NOMO-1 treated with DMSO at 0.1 percent for 48 hours (cell line): ENCODE data around the gene MTMR11.
"Not testable (repeated sequence)": the region's sequence is repeated elsewhere in the genome, so short reads cannot be mapped to it uniquely, and the experiment has no call there.

Source experiments
- DNase-seq: peaks from one replicate; lab custom pipeline; 2025; ENCODE audit not compliant: unreplicated experiment; lab: John Stamatoyannopoulos, UW

MTMR11 gene, protein sequence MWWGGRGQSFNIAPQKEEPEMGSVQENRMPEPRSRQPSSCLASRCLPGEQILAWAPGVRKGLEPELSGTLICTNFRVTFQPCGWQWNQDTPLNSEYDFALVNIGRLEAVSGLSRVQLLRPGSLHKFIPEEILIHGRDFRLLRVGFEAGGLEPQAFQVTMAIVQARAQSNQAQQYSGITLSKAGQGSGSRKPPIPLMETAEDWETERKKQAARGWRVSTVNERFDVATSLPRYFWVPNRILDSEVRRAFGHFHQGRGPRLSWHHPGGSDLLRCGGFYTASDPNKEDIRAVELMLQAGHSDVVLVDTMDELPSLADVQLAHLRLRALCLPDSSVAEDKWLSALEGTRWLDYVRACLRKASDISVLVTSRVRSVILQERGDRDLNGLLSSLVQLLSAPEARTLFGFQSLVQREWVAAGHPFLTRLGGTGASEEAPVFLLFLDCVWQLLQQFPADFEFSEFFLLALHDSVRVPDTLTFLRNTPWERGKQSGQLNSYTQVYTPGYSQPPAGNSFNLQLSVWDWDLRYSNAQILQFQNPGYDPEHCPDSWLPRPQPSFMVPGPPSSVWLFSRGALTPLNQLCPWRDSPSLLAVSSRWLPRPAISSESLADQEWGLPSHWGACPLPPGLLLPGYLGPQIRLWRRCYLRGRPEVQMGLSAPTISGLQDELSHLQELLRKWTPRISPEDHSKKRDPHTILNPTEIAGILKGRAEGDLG

GRCh38 chr1:149936170-149936991 is at the start of gene MTMR11:
MTMR11 (minus strand) TSS chr1:149936879; CDS start chr1:149936647, 232 bp downstream.
- no peak for DNase-seq

GRCh38 chr1:149979972-149980540 is 43.4 kb upstream of the MTMR11 start:
- DNase-seq: no peak

DNA sequence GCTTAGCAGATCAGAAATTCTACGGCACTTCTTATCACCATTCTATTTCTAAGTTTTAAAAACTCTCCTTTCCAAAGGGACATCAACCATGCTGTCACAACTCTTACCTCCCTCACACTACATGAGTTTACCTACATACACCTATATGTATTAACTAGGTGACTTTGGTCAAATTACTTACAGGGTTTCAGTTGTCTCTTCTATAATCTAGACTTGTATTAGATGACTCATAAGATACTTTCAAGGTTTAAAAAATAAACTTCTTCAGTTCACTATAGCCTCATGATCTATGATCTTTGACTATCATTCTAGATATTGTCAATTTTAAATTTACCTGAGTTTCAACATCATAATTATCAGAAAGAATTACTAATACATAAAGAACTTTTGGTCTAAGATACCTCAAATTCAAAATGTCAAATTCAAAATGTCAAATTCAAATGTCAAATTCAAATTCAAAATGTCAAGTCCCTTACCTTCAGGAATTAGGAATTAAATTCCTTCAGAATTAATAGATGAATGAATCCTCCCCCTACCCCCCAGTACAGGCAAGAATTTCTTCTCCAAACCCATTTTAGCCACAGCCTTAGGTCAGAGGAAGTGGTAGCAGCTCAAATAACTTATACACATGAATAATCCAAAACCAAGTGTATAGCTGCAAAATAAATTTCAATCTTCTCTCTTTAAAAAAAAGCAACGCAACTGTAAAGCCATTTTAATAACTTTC is 42.7 kb upstream of the MTMR11 start:
- no peak for DNase-seq

DNA sequence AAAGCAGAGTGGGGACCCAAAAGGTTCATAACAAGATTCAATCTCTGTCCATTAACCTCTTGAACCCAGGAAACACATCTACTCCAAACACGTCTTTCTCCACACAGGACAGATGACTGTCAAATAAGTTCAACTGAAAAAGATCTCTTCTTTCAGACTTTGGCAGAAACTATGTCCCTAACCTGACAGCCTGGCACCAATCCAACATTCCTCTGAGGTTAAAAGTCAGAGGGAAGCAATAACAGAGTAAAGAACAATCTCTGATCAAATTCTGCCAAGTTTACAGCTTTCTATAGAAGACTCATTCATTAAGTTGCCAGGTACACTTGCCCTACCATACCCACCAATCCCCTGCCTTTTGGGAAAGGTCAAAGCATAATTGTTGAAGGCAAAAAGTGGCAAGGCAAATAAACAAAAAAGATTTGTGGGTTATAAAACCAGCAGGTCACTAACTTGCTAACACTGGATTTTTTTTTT is 41.9 kb upstream of the MTMR11 start:
- no peak for DNase-seq

GRCh38 chr1:149977345-149977744 is 40.7 kb upstream of the MTMR11 start:
- DNase-seq: no peak

DNA sequence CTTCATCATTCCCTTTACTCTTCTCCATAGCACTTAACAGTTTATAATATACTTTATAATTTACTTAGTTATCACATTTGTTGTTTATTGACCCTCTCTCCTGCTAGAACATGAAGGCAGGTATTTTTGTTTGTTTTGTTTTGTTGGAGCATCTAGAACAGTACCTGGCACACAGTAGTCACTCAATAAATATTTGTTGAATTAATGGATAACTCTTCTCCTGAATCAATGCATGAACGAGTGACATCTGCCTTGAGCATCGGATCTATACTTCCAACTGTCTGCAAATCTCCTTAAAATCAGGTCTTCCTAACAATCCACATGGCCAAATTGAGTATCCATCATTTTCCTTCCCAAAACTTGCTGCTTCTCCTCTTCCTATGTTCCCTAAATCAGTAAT is 35.9 kb upstream of the MTMR11 start:
- no peak for DNase-seq

DNA sequence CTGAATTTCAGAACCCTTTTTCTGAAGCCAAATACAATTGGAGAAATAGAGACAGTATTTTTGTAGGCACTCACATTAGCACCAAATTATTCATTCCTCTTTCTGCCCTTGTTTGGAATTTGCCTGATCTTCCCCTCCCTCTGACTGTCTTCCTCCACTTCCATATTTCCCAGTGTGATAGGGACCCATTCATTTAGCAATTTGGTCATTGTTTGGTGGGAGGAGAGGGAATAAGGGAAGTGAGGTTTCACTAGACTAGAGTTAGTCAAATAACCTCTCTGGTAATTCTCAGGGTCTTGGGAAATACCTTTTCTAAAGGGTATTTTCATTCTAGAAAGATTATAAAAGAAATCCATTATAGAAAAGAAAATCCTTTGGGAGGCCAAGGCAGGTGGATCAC is 31.0 kb upstream of the MTMR11 start:
- no peak for DNase-seq

DNA sequence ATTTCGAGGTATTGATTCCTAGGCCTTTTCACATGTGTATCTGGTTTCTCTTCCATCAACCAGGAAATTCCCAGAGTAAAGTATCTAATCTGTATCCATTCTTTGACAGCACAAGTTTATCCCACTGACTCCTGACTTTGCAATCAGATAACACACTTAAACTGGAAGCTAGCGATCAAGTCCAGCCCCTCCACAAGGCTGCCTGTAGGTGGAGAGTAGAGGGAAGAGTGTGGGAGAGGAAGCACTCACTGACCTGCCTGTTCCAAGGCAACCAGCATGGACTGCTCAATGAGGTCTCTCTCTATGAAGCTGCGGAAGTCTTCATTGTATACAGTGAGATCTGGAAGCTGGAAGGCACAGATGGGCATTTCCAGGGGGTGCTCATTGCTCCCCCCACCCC is 30.4 kb upstream of the MTMR11 start:
- no peak for DNase-seq

- no peak for DNase-seq
Observed at GRCh38 chr1:149966405-149966804, 29.7 kb upstream of the MTMR11 start.

- DNase-seq: no peak
Observed at GRCh38 chr1:149965440-149965839, 28.8 kb upstream of the MTMR11 start.

DNA sequence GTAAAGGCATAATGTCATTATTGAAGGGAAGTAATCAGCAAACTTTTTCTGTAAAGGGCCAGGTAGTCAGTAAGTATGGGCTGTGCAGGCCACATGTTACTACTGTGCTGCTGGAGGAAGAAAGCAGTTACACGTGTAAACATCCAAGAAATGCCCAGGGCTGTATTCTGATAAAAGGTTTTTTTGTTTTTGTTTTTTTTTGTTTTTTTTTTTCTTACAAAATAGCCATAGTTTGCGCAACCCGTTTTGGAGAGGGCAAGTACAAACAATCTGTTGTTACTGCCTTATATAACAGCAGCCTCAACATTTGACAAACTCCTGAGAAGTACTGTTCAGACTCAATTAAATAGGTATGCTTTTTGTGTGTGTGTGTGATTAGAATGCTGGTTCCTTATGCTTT is 26.7 kb upstream of the MTMR11 start:
- DNase-seq: no peak

- DNase-seq: no peak
Observed at GRCh38 chr1:149962736-149963135, 26.1 kb upstream of the MTMR11 start.

DNA sequence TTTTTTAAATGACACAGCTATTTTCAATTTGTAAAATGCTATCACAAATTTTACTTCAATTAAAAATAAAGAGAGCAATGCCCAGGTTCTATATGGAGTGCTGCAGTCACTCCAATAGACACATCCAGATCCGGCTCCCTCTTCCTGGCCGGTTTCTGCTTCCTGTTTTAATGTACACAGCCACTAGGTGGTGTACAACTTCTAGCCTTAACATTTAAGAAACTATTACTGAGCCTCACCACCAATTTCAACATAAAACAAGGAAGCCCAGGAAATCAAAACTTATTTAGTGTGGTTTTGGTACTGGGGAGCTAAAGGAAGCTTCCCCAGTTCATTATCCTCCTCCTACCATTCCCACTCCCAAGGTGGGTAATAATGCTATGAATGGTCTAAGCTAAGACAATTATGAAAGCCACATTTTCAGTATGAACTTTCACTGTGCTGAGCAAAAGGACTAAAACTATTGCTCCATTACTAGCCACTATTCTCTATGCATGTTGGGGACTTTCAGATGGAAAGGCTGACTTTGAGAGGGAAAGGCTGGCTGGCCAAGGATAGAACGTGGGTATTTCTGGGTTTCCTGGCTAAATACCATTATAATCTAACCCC is 25.5 kb upstream of the MTMR11 start:
- DNase-seq: peak; percentile 82

DNA sequence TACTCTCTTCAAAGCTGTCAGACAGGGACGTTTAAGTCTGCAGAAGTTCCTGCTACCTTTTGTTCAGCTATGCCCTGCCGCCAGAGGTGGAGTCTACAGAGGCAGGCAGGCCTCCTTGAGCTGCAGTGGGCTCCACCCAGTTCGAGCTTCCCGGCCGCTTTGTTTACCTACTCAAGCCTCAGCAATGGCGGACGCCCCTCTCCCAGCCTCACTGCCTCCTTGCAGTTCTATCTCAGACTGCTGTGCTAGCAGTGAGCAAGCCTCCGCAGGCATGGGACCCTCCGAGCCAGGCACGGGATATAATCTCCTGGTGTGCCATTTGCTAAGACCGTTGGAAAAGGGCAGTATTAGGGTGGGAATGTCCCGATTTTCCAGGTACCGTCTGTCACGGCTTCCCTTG is 20.9 kb upstream of the MTMR11 start:
- not testable (repeated sequence) for DNase-seq

DNA sequence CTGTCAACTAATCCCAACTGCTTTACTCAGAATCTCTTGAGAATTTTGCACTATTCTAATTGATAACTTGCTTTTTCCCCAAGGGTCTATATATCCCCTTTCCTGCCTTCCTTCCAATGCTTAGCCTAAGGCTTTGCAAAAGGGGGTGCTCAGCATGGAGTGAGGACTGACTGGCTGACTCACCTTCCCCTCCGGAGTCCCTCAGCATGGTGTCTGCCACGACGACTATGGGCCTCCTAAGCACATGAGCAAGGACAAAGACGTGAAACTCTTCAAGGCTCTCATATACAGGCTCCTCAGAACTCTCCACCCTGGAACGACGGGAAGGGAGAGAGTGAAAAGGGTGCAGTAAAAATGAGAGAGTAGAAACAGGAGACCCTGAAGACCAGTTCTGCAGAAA is 13.2 kb upstream of the MTMR11 start:
- DNase-seq: no peak

DNA sequence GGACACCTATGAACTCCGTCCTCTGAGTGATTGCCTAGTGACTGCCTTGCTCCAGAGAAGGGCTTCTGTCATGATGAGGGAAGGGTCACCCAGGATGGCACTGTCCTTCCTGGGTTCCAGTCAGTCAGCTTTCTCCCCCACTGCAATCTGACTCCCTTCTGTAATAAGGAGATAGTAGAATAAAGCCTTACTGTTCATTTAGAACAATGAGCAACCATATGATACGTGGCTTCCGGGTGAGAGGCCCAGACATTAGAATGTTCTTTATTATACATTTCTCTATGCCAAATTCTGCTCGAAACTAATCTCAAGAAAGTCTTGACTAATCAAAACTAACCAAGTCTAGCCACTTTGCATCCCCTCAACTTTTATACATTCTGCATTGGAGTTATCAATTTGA is 8.5 kb upstream of the MTMR11 start:
- no peak for DNase-seq

- DNase-seq: no peak
Observed at GRCh38 chr1:149942885-149943284, 6.2 kb upstream of the MTMR11 start.

DNA sequence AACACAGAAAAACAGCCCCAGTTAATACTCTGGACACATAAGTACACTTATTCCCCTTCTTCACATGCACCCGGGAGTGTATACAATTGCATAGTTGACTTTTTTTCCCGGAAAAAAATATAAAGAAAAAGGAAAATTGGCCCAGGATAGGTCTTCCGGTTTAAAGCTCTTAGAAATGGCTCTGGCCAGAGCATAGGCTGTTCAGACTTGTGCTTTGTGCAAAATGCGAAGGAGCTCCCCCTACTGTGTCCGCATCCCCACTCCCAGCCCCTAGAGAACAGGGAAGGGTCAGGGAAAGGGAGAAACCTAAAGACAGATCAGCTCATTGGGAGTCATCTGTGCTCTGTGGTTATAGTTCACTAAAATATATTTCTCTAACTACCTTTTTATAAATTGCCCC is 5.5 kb upstream of the MTMR11 start:
- no peak for DNase-seq

DNA sequence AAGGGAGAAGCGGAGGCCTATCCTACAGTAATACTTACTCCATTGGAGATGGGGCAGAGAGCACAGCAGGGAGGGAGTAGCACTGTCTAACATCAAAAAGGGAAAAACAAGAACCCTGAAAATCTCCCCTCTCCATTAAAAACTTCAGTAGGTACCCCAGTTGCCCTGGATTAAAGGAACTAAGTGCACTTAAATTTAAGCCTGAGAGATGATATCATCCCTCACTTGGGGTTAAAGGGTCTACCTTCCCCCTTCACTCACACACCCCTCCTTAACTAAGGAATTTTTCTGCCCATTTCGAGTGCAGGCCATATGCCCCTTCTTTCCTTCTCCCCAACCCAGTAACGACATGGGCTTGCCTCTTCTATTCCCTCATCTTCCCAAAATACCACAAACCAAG is 3.7 kb upstream of the MTMR11 start:
- DNase-seq: no peak

- not testable (repeated sequence) for DNase-seq
Observed at GRCh38 chr1:149938668-149939003, 2.0 kb upstream of the MTMR11 start.
